Muscle of back (tissue), 13 donors: ENCODE results near the gene OR4C45. TPM values are rescaled to one million over a fixed set of nuclear protein-coding genes. Genes with fewer than 3 reads are reported as not detected.
"Not testable (repeated sequence)": the region's sequence is repeated elsewhere in the genome, so short reads cannot be mapped to it uniquely, and the experiment has no call there.

Experiments used
- DNase-seq, 3 donors: peaks; one replicate each; pipeline versions ENCODE4 v3.0.0 to v3.0.0-alpha.2; 2013
- long read RNA-seq, 9 donors: transcript quantifications; one replicate each; lab custom pipeline, GENCODE V29; 2026
- polyA plus RNA-seq, 10 donors: library from polyadenylated mRNA; unstranded; fragments of 120-200 nt; gene quantifications; one replicate each; pipeline ENCODE4 v1.2.1, GENCODE V29; 2013; ENCODE audit not compliant: insufficient read length in 10 of 10

Gene OR4C45
- polyA plus RNA-seq: not detected
- long read RNA-seq, donor 1: 0 reads
- long read RNA-seq, donor 2: 0 reads
- long read RNA-seq, donor 3: 0 reads
- long read RNA-seq, donor 4: 0 reads
- long read RNA-seq, donor 5: 0 reads
- long read RNA-seq, donor 6: 0 reads
- long read RNA-seq, donor 7: 0 reads
- long read RNA-seq, donor 8: 0 reads
- long read RNA-seq, donor 9: 0 reads

- no peak for DNase-seq
Observed at GRCh38 chr11:50032574-50032973, at the start of gene OR4C45. Gene OR4C45 (plus strand): TSS chr11:50032874.

- peak; percentile 0 for DNase-seq
Observed at GRCh38 chr11:49995565-49995964, 37.1 kb upstream of the OR4C45 start.

- DNase-seq: no peak
Observed at GRCh38 chr11:50030193-50030592, 2.5 kb upstream of the OR4C45 start.

GRCh38 chr11:50036239-50036638 is 3.6 kb downstream of the OR4C45 start:
- DNase-seq: not testable (repeated sequence)

- no peak for DNase-seq
Observed at GRCh38 chr11:50037251-50037650, 4.6 kb downstream of the OR4C45 start.

- DNase-seq: no peak
Observed at GRCh38 chr11:50044647-50045046, 12.0 kb downstream of the OR4C45 start.

GRCh38 chr11:50063056-50063455 is 30.4 kb downstream of the OR4C45 start:
- not testable (repeated sequence) for DNase-seq

GRCh38 chr11:50070389-50070788 is 37.7 kb downstream of the OR4C45 start:
- no peak for DNase-seq

- DNase-seq: no peak
Observed at GRCh38 chr11:50071584-50072225, 39.0 kb downstream of the OR4C45 start.

- DNase-seq: no peak
Observed at GRCh38 chr11:50072226-50073112, 39.8 kb downstream of the OR4C45 start.

- DNase-seq: no peak
Observed at GRCh38 chr11:50073113-50074105, 40.7 kb downstream of the OR4C45 start.

- no peak for DNase-seq
Observed at GRCh38 chr11:50074161-50074560, 41.5 kb downstream of the OR4C45 start.

GRCh38 chr11:50075856-50076255 is 43.2 kb downstream of the OR4C45 start:
- DNase-seq: no peak

GRCh38 chr11:50077526-50077925 is 44.9 kb downstream of the OR4C45 start:
- no peak for DNase-seq

GRCh38 chr11:50078001-50078400 is 45.3 kb downstream of the OR4C45 start:
- no peak for DNase-seq

- not testable (repeated sequence) for DNase-seq
Observed at GRCh38 chr11:50078946-50079345, 46.3 kb downstream of the OR4C45 start.

- DNase-seq: no peak
Observed at GRCh38 chr11:50080256-50080655, 47.6 kb downstream of the OR4C45 start.
